ENCODE measurements around the gene ARPC4. TPM values are rescaled to one million over a fixed set of nuclear protein-coding genes. Genes with fewer than 3 reads are reported as not detected.

The ARPC4 gene
- total RNA-seq, 4 donors from 2014 or later = 96.3 to 169 (median 125) TPM

DNA sequence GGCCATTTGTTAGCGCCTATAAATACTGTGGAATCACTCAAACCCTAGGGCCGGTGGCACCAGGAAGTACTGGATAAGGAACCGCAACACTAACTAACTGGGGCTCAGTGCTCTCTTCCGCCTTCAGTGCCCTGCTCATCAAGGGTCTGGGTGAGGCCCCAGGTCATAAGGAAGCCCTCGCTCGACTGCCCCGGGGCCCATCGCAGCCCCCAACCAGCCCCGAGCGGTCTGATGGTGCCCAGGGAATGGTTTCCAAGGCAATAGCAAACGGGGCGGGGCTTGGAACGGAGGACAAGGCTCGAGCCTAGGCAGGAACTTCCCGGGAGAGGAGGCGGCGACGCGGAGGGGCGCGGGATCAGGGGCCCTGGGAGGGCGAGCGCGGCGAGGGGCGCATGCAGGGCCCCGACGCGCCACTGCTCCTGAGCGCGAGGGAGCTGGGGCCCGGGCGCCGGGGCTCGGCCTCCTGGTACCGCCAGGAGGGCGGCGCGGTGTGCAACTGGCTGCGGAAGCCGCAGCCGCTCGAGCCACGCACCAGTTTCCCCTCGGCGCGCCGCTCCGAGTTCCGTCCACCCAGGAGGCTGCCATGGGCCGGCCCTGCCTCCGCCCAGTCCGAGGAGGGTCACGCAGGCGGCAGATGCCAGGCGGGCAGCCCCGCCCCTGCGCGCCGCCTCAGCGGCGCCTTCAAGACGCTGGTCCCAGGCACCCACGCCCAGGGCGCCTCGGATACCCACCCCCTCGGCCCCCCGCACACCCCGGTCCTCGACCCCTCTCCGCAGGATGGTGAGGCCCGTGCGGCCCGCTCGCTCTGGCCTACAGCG, 16.9 kb downstream of the ARPC4 start, which contains the start of gene TTLL3:
Gene TTLL3 (plus strand): TSS at position 648 of the 818 bp plus-strand sequence. CDS start 400 bp downstream, outside the sequence.
- peaks cover 0 to 45% (median 15%) of the 10 kb centered on the region in 3 donors for H3K36me3 ChIP-seq
- 2 to 3% methylated on average over 28 to 44 of the region's 76 CpGs for WGBS, 2 donors
- H3K4me3 ChIP-seq = peak within 1 kb of the TSS; percentile 42 to 81 (median 71)
- H3K27ac ChIP-seq = peak within 1 kb of the TSS; percentile 90 to 99 (median 95)
- H3K27me3 ChIP-seq = no peaks in the 10 kb centered on the region
- peaks cover 0 to 22% (median 15%) of the 10 kb centered on the region in 4 donors for H3K4me1 ChIP-seq
- TF ChIP-seq POLR2A (IDR thresholded peaks at IDR 0.05) = peak in 1 of 2 donors; percentile 59
- TF ChIP-seq, protein P1, sequence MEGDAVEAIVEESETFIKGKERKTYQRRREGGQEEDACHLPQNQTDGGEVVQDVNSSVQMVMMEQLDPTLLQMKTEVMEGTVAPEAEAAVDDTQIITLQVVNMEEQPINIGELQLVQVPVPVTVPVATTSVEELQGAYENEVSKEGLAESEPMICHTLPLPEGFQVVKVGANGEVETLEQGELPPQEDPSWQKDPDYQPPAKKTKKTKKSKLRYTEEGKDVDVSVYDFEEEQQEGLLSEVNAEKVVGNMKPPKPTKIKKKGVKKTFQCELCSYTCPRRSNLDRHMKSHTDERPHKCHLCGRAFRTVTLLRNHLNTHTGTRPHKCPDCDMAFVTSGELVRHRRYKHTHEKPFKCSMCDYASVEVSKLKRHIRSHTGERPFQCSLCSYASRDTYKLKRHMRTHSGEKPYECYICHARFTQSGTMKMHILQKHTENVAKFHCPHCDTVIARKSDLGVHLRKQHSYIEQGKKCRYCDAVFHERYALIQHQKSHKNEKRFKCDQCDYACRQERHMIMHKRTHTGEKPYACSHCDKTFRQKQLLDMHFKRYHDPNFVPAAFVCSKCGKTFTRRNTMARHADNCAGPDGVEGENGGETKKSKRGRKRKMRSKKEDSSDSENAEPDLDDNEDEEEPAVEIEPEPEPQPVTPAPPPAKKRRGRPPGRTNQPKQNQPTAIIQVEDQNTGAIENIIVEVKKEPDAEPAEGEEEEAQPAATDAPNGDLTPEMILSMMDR (IDR thresholded peaks at IDR 0.05) = peak in 1 of 5 experiments; percentile 19
- TF ChIP-seq EP300 (IDR thresholded peaks at IDR 0.05) = peak in 1 of 2 donors; percentile 46
- DNase-seq (ENCODE audit: low spot score in 2 of 2) = peak; percentile 69 to 77
- H3K9me3 ChIP-seq = no peaks in the 10 kb centered on the region

DNA sequence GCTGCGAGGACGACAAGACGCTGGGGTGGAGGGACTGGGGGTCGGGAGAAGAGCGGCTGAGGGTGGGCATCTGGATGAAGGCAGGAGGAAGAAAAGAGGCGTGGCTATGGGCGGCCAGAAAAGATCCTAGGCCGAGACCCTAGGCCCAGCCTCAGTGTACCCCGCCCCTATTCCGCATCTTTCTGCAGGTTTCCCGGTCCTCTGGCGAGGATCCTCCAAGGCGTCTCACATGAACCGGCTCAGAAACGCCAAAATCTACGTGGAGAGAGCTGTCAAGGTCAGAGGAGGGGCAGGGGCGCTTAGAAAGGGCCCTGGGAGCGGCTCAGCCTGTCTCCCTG, 17.5 kb downstream of the ARPC4 start:
- WGBS, 2 donors = 3 to 4% methylated on average over 18 of the region's 18 CpGs
- H3K27ac ChIP-seq = peak overlapping the region; percentile 90 to 99 (median 95)
- peaks cover 0 to 22% (median 15%) of the 10 kb centered on the region in 4 donors for H3K4me1 ChIP-seq

DNA sequence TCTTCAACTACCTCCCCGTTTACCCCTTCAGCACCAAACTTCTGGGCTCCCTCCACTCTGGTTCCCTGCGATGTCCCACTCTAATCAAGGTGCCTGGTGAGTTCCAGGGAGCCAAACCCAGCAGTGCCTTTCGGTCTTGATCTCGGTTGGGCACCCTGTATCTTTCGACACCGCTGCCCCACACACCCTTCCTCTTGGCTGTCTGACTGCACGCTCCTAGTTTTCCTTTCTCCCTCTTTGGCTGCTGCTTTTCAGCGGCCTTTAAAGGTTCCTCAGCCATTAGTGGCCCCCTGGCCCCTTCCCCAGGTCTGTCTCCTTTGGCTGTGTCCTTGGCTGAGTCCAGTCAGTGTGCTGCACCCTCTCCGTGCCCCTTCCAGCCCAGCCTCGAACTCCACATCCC, 18.0 kb downstream of the ARPC4 start:
- WGBS, 2 donors = 46 to 54% methylated on average over 10 of the region's 10 CpGs
- no peaks in the 10 kb centered on the region for H3K27me3 ChIP-seq
- peaks cover 0 to 41% (median 8%) of the 10 kb centered on the region in 3 donors for H3K36me3 ChIP-seq
- TF ChIP-seq, protein P1 (IDR thresholded peaks at IDR 0.05) = no peak
- TF ChIP-seq POLR2A (IDR thresholded peaks at IDR 0.05) = no peak
- no peak for TF ChIP-seq EP300 (IDR thresholded peaks at IDR 0.05)
- peaks cover 0 to 22% (median 15%) of the 10 kb centered on the region in 4 donors for H3K4me1 ChIP-seq
- H3K9me3 ChIP-seq = no peaks in the 10 kb centered on the region
- no peak for DNase-seq (ENCODE audit: low spot score in 2 of 2)
- H3K27ac ChIP-seq = peak overlapping the region; percentile 90 to 99 (median 95)
- peak overlapping the region; percentile 42 to 81 (median 71) for H3K4me3 ChIP-seq

More for the DNA sequence above, 17.5 kb downstream of the ARPC4 start:
- Histone ChIP-seq H3K27me3 (no peaks in the 10 kb centered on the region), H3K36me3 (peaks cover 0 to 41% (median 13%) of the 10 kb centered on the region in 3 donors), H3K9me3 (no peaks in the 10 kb centered on the region), H3K4me3 (peak overlapping the region; percentile 42 to 81 (median 71))
- DNase-seq (ENCODE audit: low spot score in 2 of 2) = peak in 1 of 2 donors; percentile 8
- TF ChIP-seq, protein P1 (IDR thresholded peaks at IDR 0.05) = no peak
- no peak for TF ChIP-seq POLR2A (IDR thresholded peaks at IDR 0.05)
- no peak for TF ChIP-seq EP300 (IDR thresholded peaks at IDR 0.05)

- DNase-seq (ENCODE audit: low spot score in 2 of 2) = no peak
- no peak for TF ChIP-seq EP300 (IDR thresholded peaks at IDR 0.05)
- no peak for TF ChIP-seq POLR2A (IDR thresholded peaks at IDR 0.05)
- TF ChIP-seq, protein P1 (IDR thresholded peaks at IDR 0.05) = no peak
Measured at GRCh38 chr3:9812870-9813483, 20.1 kb downstream of the ARPC4 start.

More at GRCh38 chr3:9812870-9813483, 20.1 kb downstream of the ARPC4 start:
- Histone ChIP-seq H3K27ac (no peak overlapping the region), H3K27me3 (no peaks in the 10 kb centered on the region), H3K9me3 (no peaks in the 10 kb centered on the region), H3K4me3 (no peak overlapping the region), H3K36me3 (peaks cover 0 to 35% (median 5%) of the 10 kb centered on the region in 3 donors), H3K4me1 (peaks cover 0 to 22% (median 15%) of the 10 kb centered on the region in 4 donors)
- 95 to 97% methylated on average over 9 of the region's 9 CpGs for WGBS, 2 donors
